Measurements from ENCODE around the gene TMEM250. TPM values are rescaled to one million over a fixed set of nuclear protein-coding genes. Genes with fewer than 3 reads are reported as not detected.

TMEM250 gene
- total RNA-seq, 1 experiment from 2014 or later = 34.0 TPM

DNA sequence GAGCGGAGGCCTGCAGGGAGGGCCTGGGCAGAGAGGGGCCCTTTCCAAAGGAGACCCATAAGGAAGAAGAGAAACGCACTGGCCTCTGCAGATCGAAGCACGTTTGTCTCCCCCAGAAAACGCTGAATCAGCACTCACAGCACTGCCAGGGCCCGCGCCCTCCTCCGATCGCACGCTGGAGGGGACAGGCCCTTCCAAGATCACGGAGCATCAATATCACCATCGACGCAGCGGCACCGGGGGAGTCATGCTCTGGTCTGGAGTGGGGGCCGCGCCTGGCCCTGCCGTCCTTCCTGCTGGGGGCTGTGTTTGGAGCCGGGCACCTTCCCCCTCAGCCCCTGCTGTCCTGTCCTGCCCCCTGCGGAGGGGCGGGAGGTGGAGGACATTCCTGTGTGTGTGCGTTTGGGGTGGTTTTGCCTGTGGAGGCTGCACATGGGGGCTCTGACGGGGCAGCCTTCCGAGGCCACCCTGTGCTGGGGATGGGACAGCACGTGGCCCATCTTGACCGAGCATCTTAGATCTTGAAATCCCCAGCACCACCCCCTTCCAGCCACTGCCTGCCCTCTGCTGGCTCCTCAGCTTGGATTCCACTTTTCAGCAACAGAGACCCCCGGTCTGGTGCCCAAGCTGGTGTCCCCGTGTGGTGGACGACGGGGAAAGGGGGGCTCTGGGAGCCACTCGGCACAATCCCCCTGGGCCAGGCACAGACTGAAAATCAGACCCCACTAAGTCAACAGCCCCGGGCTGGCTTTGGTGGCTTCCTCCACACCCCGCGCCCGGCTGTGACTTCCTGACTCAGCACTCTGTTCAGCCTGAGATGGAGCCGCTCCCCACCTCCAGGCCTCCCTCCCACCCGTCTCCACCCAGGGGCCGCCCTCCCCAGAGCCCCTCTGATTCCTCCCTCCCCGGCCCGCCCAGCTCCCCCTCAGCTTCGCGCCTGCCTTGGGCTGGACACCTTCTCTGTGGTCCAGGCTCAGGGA, 8.3 kb downstream of the TMEM250 start:
- Histone ChIP-seq H3K4me1 (ENCODE audit: control insufficient read depth, insufficient read depth, low read length) (peaks cover 17% of the 10 kb centered on the region), H3K4me3 (ENCODE audit: low read depth in 2 of 2, low read length in 2 of 2) (peak overlapping the region; percentile 14 to 41; a peak in 3 of 4 replicates), H3K27me3 (ENCODE audit: control insufficient read depth, insufficient read depth, low read length) (no peaks in the 10 kb centered on the region), H3K9me3 (ENCODE audit: control insufficient read depth, insufficient read depth, low read depth, low read length) (no peaks in the 10 kb centered on the region), H3K27ac (ENCODE audit: low read length) (no peak overlapping the region; the same call in 1 of the 2 replicates), H3K36me3 (ENCODE audit: control insufficient read depth, insufficient read depth, low read length) (no peaks in the 10 kb centered on the region)
- ATAC-seq (0 out of 2 replicates have a peak, but pooled peaks have one; percentile 13), DNase-seq (ENCODE audit: low read depth, low spot score) (no peak)
- TF ChIP-seq SIN3A (IDR thresholded peaks at IDR 0.05; ENCODE audit: borderline replicate concordance, insufficient read depth, low read depth, low read length) (no peak), POLR2AphosphoS5 (IDR thresholded peaks at IDR 0.05; ENCODE audit: low read depth, low read length) (no peak), TCF7L2 (IDR thresholded peaks at IDR 0.05; ENCODE audit: low read depth, low read length) (no peak)
- TF ChIP-seq, protein P1, sequence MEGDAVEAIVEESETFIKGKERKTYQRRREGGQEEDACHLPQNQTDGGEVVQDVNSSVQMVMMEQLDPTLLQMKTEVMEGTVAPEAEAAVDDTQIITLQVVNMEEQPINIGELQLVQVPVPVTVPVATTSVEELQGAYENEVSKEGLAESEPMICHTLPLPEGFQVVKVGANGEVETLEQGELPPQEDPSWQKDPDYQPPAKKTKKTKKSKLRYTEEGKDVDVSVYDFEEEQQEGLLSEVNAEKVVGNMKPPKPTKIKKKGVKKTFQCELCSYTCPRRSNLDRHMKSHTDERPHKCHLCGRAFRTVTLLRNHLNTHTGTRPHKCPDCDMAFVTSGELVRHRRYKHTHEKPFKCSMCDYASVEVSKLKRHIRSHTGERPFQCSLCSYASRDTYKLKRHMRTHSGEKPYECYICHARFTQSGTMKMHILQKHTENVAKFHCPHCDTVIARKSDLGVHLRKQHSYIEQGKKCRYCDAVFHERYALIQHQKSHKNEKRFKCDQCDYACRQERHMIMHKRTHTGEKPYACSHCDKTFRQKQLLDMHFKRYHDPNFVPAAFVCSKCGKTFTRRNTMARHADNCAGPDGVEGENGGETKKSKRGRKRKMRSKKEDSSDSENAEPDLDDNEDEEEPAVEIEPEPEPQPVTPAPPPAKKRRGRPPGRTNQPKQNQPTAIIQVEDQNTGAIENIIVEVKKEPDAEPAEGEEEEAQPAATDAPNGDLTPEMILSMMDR (IDR thresholded peaks at IDR 0.05) = peak; percentile 54; the same call in 1 of the 2 replicates
- TF ChIP-seq, protein P2, sequence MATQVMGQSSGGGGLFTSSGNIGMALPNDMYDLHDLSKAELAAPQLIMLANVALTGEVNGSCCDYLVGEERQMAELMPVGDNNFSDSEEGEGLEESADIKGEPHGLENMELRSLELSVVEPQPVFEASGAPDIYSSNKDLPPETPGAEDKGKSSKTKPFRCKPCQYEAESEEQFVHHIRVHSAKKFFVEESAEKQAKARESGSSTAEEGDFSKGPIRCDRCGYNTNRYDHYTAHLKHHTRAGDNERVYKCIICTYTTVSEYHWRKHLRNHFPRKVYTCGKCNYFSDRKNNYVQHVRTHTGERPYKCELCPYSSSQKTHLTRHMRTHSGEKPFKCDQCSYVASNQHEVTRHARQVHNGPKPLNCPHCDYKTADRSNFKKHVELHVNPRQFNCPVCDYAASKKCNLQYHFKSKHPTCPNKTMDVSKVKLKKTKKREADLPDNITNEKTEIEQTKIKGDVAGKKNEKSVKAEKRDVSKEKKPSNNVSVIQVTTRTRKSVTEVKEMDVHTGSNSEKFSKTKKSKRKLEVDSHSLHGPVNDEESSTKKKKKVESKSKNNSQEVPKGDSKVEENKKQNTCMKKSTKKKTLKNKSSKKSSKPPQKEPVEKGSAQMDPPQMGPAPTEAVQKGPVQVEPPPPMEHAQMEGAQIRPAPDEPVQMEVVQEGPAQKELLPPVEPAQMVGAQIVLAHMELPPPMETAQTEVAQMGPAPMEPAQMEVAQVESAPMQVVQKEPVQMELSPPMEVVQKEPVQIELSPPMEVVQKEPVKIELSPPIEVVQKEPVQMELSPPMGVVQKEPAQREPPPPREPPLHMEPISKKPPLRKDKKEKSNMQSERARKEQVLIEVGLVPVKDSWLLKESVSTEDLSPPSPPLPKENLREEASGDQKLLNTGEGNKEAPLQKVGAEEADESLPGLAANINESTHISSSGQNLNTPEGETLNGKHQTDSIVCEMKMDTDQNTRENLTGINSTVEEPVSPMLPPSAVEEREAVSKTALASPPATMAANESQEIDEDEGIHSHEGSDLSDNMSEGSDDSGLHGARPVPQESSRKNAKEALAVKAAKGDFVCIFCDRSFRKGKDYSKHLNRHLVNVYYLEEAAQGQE (IDR thresholded peaks at IDR 0.05; ENCODE audit: insufficient read depth in 1 of 2, low read depth in 2 of 2, low read length in 1 of 2) = no peak
- intact Hi-C loops (cut with micrococcal nuclease; ENCODE audit: unreplicated experiment) = no loop called here
- ChIA-PET CTCF (no interaction called here), POLR2A (interaction anchor here (0.5 kb wide), 1 partner anchor 15 kb away, joined by 7 read pairs; no protein-coding TSS in a partner anchor)
- in situ Hi-C loops (cut with HindIII; ENCODE audit: low pct_unique_long_range_greater_than_20kb, low sequenced_read_pairs) = no loop called here
- no TSS peak for BruUV-seq (replicated peaks)

DNA sequence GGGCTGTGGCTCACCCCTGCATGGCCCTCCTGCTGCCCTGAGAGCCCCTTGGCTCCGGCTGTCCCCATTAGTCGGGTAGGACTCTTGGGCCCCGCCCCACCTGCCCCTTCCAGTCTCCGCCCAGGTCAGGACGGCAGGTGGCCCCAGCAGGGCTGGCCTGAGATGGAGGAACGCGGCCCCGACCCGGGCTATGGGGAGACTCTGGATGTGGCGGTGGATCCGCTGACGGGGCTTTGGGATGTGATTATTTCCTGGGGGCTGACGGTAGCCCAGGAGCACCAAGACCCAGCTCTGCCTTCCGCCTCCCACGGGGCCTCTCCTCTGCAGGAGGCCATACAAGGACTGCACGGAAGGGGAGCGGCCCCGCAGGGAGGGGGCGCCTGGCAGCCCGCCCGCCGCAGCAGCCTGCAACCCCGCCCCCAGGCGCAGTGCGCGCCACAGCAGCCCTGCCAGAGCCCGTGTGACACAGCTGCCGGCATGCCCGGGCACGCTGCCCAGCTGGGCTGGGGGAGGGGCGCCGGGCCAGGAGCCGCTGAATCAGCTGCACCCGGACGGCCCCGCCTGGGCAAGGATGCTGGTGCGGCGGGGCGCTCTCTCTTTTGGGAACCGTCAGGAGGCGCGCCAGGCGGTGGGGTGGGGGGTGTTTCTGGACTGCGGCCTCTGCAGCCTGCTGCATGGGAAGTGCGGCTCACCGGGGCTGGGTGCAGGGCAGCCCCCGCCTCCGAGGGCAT, 9.2 kb downstream of the TMEM250 start:
- Histone ChIP-seq H3K4me1 (ENCODE audit: control insufficient read depth, insufficient read depth, low read length) (peaks cover 17% of the 10 kb centered on the region), H3K9me3 (ENCODE audit: control insufficient read depth, insufficient read depth, low read depth, low read length) (no peaks in the 10 kb centered on the region), H3K4me3 (ENCODE audit: low read depth in 2 of 2, low read length in 2 of 2) (peak overlapping the region; percentile 14 to 41), H3K27me3 (ENCODE audit: control insufficient read depth, insufficient read depth, low read length) (no peaks in the 10 kb centered on the region), H3K27ac (ENCODE audit: low read length) (peak overlapping the region; percentile 54; the same call in 1 of the 2 replicates), H3K36me3 (ENCODE audit: control insufficient read depth, insufficient read depth, low read length) (no peaks in the 10 kb centered on the region)
- ChIA-PET POLR2A (no interaction called here), CTCF (interaction anchor here (0.6 to 1.1 kb wide), 2 partner anchors 20 to 59 kb away, joined by 4 to 8 read pairs; no protein-coding TSS in a partner anchor)
- BruUV-seq (replicated peaks) = no TSS peak
- in situ Hi-C loops (cut with HindIII; ENCODE audit: low pct_unique_long_range_greater_than_20kb, low sequenced_read_pairs) = no loop called here
- intact Hi-C loops (cut with micrococcal nuclease; ENCODE audit: unreplicated experiment) = no loop called here
- ATAC-seq (peak; percentile 73), DNase-seq (ENCODE audit: low read depth, low spot score) (no peak)
- TF ChIP-seq, protein P1 (IDR thresholded peaks at IDR 0.05) = no peak
- TF ChIP-seq SIN3A (IDR thresholded peaks at IDR 0.05; ENCODE audit: borderline replicate concordance, insufficient read depth, low read depth, low read length) (0 out of 2 replicates have a peak, but pooled peaks have one; percentile 41), TCF7L2 (IDR thresholded peaks at IDR 0.05; ENCODE audit: low read depth, low read length) (peak; percentile 21; the same call in 1 of the 2 replicates)

Measured in Panc1 (cell line).